Aorta (tissue), 5 donors: ENCODE data around the gene HSD17B2. TPM values are rescaled to one million over a fixed set of nuclear protein-coding genes. Genes with fewer than 3 reads are reported as not detected.

Source experiments
- ATAC-seq: fragments of 200-7000 bp; cut with Tn5 transposase; one replicate; pipeline ENCODE4 v1.9.1; 2022; ENCODE audit warnings: moderate library complexity; ENCODE audit not compliant: low FRiP score
- DNase-seq, 2 donors: peaks; one replicate each; pipeline ENCODE4 v3.0.0-alpha.2; 2020
- H3K27ac ChIP-seq, 2 donors: one replicate each; pipeline ENCODE4 v1.5.1; 2013; ENCODE audit warnings: low read length in 2 of 2, mild to moderate bottlenecking in 2 of 2, moderate library complexity in 2 of 2, control low read depth in 1 of 2, inconsistent platforms in 1 of 2, low read depth in 1 of 2
- H3K27me3 ChIP-seq, 2 donors: one replicate each; pipeline ENCODE4 v1.6.1; 2013; ENCODE audit warnings: control low read depth in 1 of 2, low read length in 1 of 2, mild to moderate bottlenecking in 1 of 2, moderate library complexity in 1 of 2; ENCODE audit not compliant: insufficient read depth in 2 of 2, control insufficient read depth in 1 of 2
- H3K36me3 ChIP-seq, 2 donors: one replicate each; pipeline ENCODE4 v1.6.1; 2013; ENCODE audit warnings: control low read depth in 1 of 2, low read length in 1 of 2, mild to moderate bottlenecking in 1 of 2; ENCODE audit not compliant: insufficient read depth in 2 of 2, control insufficient read depth in 1 of 2
- H3K4me1 ChIP-seq, 2 donors: one replicate each; pipeline ENCODE4 v1.6.1; 2013; ENCODE audit warnings: low read length in 2 of 2, control low read depth in 1 of 2, mild to moderate bottlenecking in 1 of 2, moderate library complexity in 1 of 2; ENCODE audit not compliant: insufficient read depth in 2 of 2, control insufficient read depth in 1 of 2
- H3K4me3 ChIP-seq, 2 donors: one replicate each; pipeline ENCODE4 v1.5.1; 2013; ENCODE audit warnings: low read length in 2 of 2, control low read depth in 1 of 2, mild to moderate bottlenecking in 1 of 2
- H3K9me3 ChIP-seq: one replicate; pipeline ENCODE4 v1.6.1; 2013; ENCODE audit warnings: mild to moderate bottlenecking, low read length; ENCODE audit not compliant: control insufficient read depth
- WGBS, 2 donors: extraction: QIAGEN DNeasy Blood & Tissue Kit; methylation state at CpG; one replicate each; pipeline ENCODE4 v1.1.7; 2013; 5-methylcytosine and 5-hydroxymethylcytosine counted together
- intact Hi-C, 2 donors: fragments of 100-400 bp; cut with DNase I; formaldehyde crosslinking; loops; one replicate each; pipeline versions ENCODE4 v1.14.2 to v1.15.0; 2022
- polyA plus RNA-seq, 2 donors: library from polyadenylated mRNA; stranded (reverse); fragments of 200-250 nt; gene quantifications; one replicate each; pipeline ENCODE4 v1.2.3, GENCODE V29; 2013
- total RNA-seq, 2 donors: library from RNA; stranded (reverse); fragmentation: NEBNext Ultra II Directional; extraction: Animal tissue kit (Norgen Biotek cat#: 25700); gene quantifications; one replicate each; pipeline ENCODE4 v1.2.1, GENCODE V29; 2021
- donor health status: healthy with polysubstance abuse.
- donor health status: Bipolar disorder and iron deficiency.
- donor health status: DM: no; HTN: no; CAD: no.
- donor health status: DM: no; HTN: no; CAD: no.
- donor health status: DM: yes; HTN: yes; CAD: no.

HSD17B2 gene
- total and polyA plus RNA-seq, 4 donors: 1.5 to 16.4 TPM; not detected in 2

GRCh38 chr16:82049484-82049883, 14.4 kb downstream of the HSD17B2 start:
- no peaks in the 10 kb centered on the region for H3K4me1 ChIP-seq
- no peaks in the 10 kb centered on the region for H3K9me3 ChIP-seq
- no peak overlapping the region for H3K4me3 ChIP-seq
- H3K27me3 ChIP-seq: peaks cover 0 to 3% of the 10 kb centered on the region in 2 donors
- H3K36me3 ChIP-seq: no peaks in the 10 kb centered on the region
- 68 to 76% methylated on average over 1 of the region's 1 CpG for WGBS, 2 donors
- no peak for DNase-seq
- intact Hi-C loops: no loop called here
- H3K27ac ChIP-seq: no peak overlapping the region
- no peak for ATAC-seq

DNA sequence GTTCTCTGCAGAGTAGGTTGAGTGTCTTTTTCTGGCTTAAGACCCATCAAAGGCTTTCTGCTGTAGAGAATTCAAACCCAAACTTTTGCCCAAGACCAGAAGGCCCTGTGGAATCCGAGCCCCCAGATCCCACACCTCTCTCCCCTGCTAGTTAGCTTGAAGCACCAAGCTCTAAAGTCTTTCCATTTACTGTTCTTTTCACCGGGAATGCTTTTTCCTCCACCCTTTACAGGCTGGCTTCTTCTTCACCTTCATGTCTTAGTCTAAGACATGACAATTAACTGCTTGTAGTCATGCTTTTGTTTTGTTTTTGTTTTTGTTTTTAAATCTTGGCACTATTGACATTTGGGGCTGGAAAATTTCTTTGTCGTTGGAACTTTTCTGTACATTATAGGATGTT, 15.5 kb downstream of the HSD17B2 start:
- 56 to 59% methylated on average over 3 of the region's 3 CpGs for WGBS, 2 donors

DNA sequence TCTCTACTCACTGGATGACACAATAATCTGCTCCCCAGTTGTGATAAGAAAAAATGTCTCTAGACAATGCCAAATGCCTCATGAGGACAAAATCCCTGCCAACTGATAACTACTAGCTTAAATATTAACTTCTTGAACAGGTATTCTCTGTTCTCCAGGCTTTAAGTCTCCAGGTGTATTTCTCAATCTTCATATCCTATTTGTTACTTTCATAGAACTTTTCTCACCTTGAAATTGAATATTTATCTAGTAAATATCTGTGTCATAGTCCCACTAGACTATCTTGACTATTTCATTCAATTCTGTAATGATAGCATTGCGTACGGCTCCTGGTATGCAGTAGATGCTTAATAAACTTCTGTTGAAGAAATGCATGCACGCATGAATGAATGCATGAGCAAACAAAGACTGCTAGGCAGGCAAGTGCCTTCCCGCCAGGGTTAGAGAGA, 15.9 kb downstream of the HSD17B2 start:
- H3K4me1 ChIP-seq: no peaks in the 10 kb centered on the region
- 81 to 85% methylated on average over 4 of the region's 4 CpGs for WGBS, 2 donors
- ATAC-seq (no peak), DNase-seq (no peak)
- no peak overlapping the region for H3K4me3 ChIP-seq
- no peak overlapping the region for H3K27ac ChIP-seq
- no peaks in the 10 kb centered on the region for H3K36me3 ChIP-seq
- H3K27me3 ChIP-seq: peaks cover 0 to 3% of the 10 kb centered on the region in 2 donors
- no peaks in the 10 kb centered on the region for H3K9me3 ChIP-seq
- intact Hi-C loops: no loop called here

More for the DNA sequence above, 15.5 kb downstream of the HSD17B2 start:
- H3K4me3 ChIP-seq: no peak overlapping the region
- H3K36me3 ChIP-seq: no peaks in the 10 kb centered on the region
- H3K9me3 ChIP-seq: no peaks in the 10 kb centered on the region
- intact Hi-C loops: no loop called here
- ATAC-seq (no peak), DNase-seq (no peak)
- no peak overlapping the region for H3K27ac ChIP-seq
- no peaks in the 10 kb centered on the region for H3K4me1 ChIP-seq
- peaks cover 0 to 3% of the 10 kb centered on the region in 2 donors for H3K27me3 ChIP-seq

- Histone ChIP-seq H3K4me1 (no peaks in the 10 kb centered on the region), H3K4me3 (no peak overlapping the region), H3K36me3 (no peaks in the 10 kb centered on the region), H3K27ac (no peak overlapping the region), H3K27me3 (peaks cover 0 to 3% of the 10 kb centered on the region in 2 donors), H3K9me3 (no peaks in the 10 kb centered on the region)
- DNase-seq (no peak), ATAC-seq (no peak)
- WGBS, 2 donors: 74 to 78% methylated on average over 5 of the region's 5 CpGs
- intact Hi-C loops: no loop called here
Measured at GRCh38 chr16:82051656-82052055, 16.6 kb downstream of the HSD17B2 start.

- DNase-seq (no peak), ATAC-seq (no peak)
- intact Hi-C loops: no loop called here
- H3K4me1 ChIP-seq: no peaks in the 10 kb centered on the region
- no peaks in the 10 kb centered on the region for H3K27me3 ChIP-seq
- H3K9me3 ChIP-seq: no peaks in the 10 kb centered on the region
- H3K27ac ChIP-seq: no peak overlapping the region
- WGBS, 2 donors: 90 to 93% methylated on average over 3 of the region's 3 CpGs
- no peaks in the 10 kb centered on the region for H3K36me3 ChIP-seq
- no peak overlapping the region for H3K4me3 ChIP-seq
Measured at GRCh38 chr16:82055117-82055516, 20.1 kb downstream of the HSD17B2 start.

DNA sequence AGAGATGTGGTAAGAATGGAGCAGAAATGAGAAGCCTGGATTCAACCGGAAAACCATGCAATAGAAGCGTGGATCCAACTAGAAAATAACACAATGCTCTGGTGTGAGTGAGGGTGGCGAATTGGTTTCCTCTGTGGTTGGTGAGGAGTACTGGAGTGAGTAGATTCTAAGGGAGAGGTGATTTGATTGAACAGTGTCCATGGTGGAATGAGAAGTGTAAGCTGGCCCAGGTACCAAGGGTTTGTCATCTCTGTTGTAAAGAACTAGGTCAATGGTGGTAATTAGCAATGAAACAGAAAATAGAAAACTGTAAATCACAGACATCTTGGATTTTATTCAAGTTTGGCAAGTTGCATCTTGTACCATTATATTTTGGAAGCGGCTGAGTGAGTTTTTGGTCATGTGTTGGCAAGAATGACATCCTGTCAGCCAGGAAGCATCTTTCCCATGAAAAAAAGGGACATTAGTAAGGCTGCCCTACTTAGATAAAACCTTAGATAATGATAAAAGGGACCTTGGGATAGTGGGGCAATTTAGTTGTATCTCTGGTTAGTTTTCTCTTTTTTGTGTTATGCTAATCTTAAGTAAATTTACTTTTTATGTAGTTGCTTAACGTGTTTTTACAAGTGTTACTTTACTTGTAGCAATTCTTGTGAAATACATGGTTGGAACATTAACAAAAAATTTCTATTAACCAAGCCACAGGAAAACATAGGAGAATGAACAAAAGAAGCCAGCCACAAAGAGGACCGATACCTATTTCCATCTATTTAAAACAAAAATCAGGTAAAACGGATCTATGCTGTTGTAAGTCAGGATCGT, 20.9 kb downstream of the HSD17B2 start:
- ATAC-seq: no peak
- H3K36me3 ChIP-seq: no peaks in the 10 kb centered on the region
- WGBS, 2 donors: 78 to 81% methylated on average over 8 of the region's 8 CpGs
- intact Hi-C loops: no loop called here
- no peaks in the 10 kb centered on the region for H3K27me3 ChIP-seq
- H3K9me3 ChIP-seq: no peaks in the 10 kb centered on the region
- DNase-seq: no peak
- H3K4me1 ChIP-seq: no peaks in the 10 kb centered on the region
- H3K4me3 ChIP-seq: no peak overlapping the region
- H3K27ac ChIP-seq: no peak overlapping the region

DNA sequence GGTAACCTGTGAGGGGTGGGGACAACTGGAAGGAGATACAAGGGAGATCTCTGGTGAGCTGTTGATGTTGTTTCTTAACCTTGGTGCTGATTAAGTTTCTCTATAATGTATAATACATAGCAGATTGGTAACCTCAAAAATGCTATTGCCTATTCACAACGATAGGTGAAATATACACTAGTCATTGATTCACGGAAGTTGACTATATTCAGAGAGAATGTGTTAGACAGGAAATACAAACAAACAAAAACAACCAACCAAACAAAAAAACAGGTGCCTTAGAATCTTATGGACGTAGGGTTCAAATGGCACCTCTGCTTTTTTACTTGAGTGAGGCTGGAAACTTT, 21.5 kb downstream of the HSD17B2 start:
- Histone ChIP-seq H3K9me3 (no peaks in the 10 kb centered on the region), H3K27me3 (no peaks in the 10 kb centered on the region), H3K36me3 (no peaks in the 10 kb centered on the region), H3K27ac (no peak overlapping the region), H3K4me3 (no peak overlapping the region), H3K4me1 (no peaks in the 10 kb centered on the region)
- ATAC-seq (no peak), DNase-seq (no peak)
- intact Hi-C loops: no loop called here
- WGBS, 2 donors: 69 to 79% methylated on average over 3 of the region's 3 CpGs

- no peak for ATAC-seq
- WGBS, 2 donors: 67 to 71% methylated on average over 8 of the region's 8 CpGs
- no peak for DNase-seq
- Histone ChIP-seq H3K4me3 (no peak overlapping the region), H3K36me3 (no peaks in the 10 kb centered on the region), H3K27me3 (no peaks in the 10 kb centered on the region), H3K27ac (no peak overlapping the region), H3K9me3 (no peaks in the 10 kb centered on the region), H3K4me1 (no peaks in the 10 kb centered on the region)
- intact Hi-C loops: no loop called here
Measured at GRCh38 chr16:82059161-82059982, 24.3 kb downstream of the HSD17B2 start.
